IMR-90 (cell line): ENCODE results near the gene AFG1L. TPM values are rescaled to one million over a fixed set of nuclear protein-coding genes. Genes with fewer than 3 reads are reported as not detected.

Experiments used
- ATAC-seq: fragments of 200-7000 bp; cut with Tn5 transposase; 2 replicates; pipeline ENCODE4 v1.9.1; 2020; ENCODE audit warnings: low read depth, mild to moderate bottlenecking, moderate library complexity
- BruUV-seq: library from RNA; stranded (reverse); fragments of 400-500 nt; replicated peaks from 2 replicates; lab custom pipeline; 2021; lab: Mats Ljungman, UMichigan
- CTCF ChIA-PET: fragments of 300-600 bp; formaldehyde crosslinking; extraction: SDS; loops from one replicate; lab custom pipeline; 2021; ENCODE audit warnings: antibody characterized with exemption; lab: Yijun Ruan, JAX
- POLR2A ChIA-PET: fragments of 300-600 bp; sonication (Branson Sonifier 250); formaldehyde crosslinking; loops from one replicate; lab custom pipeline; 2022; ENCODE audit warnings: antibody characterized with exemption; ENCODE audit not compliant: unreplicated experiment; lab: Charles Lee
- DNase-seq: peaks from one replicate; pipeline ENCODE4 v3.0.0; 2013
- H2AFZ ChIP-seq: replicated peaks from 2 replicates; pipeline ENCODE3; 2013; ENCODE audit warnings: low read length, mild to moderate bottlenecking; ENCODE audit not compliant: poor library complexity
- H2AK5ac ChIP-seq: 2 replicates; pipeline ENCODE4 v1.6.1; 2013; ENCODE audit warnings: low read depth, low read length, inconsistent platforms
- H2AK9ac ChIP-seq: replicated peaks from 2 replicates; pipeline ENCODE3; 2013; ENCODE audit warnings: mild to moderate bottlenecking, low read depth, low read length, moderate library complexity; ENCODE audit not compliant: poor library complexity
- H2BK120ac ChIP-seq: 2 replicates; pipeline ENCODE4 v1.6.1; 2013; ENCODE audit warnings: low read depth, low read length, inconsistent platforms
- H2BK15ac ChIP-seq: 3 replicates; pipeline ENCODE4 v1.6.1; 2013; ENCODE audit warnings: low read depth, low read length, inconsistent platforms
- H2BK20ac ChIP-seq: 2 replicates; pipeline ENCODE4 v1.6.1; 2013; ENCODE audit warnings: low read depth, mild to moderate bottlenecking, inconsistent platforms, low read length, moderate library complexity
- H2BK5ac ChIP-seq: 2 replicates; pipeline ENCODE4 v1.6.1; 2013; ENCODE audit warnings: mild to moderate bottlenecking, low read depth, low read length, inconsistent platforms; ENCODE audit not compliant: poor library complexity, severe bottlenecking
- H3K14ac ChIP-seq: replicated peaks from 2 replicates; pipeline ENCODE4 v1.6.1; 2013; ENCODE audit warnings: low read depth, low read length, inconsistent platforms
- H3K18ac ChIP-seq: 2 replicates; pipeline ENCODE4 v1.6.1; 2013; ENCODE audit warnings: low read depth, low read length, control low read depth
- H3K23ac ChIP-seq: 2 replicates; pipeline ENCODE4 v1.6.1; 2013; ENCODE audit warnings: low read depth, low read length, inconsistent platforms
- H3K27ac ChIP-seq: 2 replicates; pipeline ENCODE4 v1.5.1; 2013; ENCODE audit warnings: mild to moderate bottlenecking, control low read depth, low read length; ENCODE audit not compliant: insufficient read depth
- H3K27me3 ChIP-seq: 2 replicates; pipeline ENCODE4 v1.6.1; 2013; ENCODE audit warnings: low read length; ENCODE audit not compliant: control insufficient read depth, insufficient read depth
- H3K36me3 ChIP-seq: 2 replicates; pipeline ENCODE4 v1.6.1; 2013; ENCODE audit warnings: low read length, mixed read lengths; ENCODE audit not compliant: control insufficient read depth, insufficient read depth
- H3K4ac ChIP-seq: 2 replicates; pipeline ENCODE4 v1.6.1; 2013; ENCODE audit warnings: low read depth, low read length, inconsistent platforms
- H3K4me1 ChIP-seq: 2 replicates; pipeline ENCODE4 v1.6.1; 2013; ENCODE audit warnings: low read length, mixed read lengths; ENCODE audit not compliant: control insufficient read depth, insufficient read depth
- H3K4me2 ChIP-seq: 2 replicates; pipeline ENCODE4 v1.6.1; 2013; ENCODE audit warnings: low read depth, mild to moderate bottlenecking, control low read depth, low read length, moderate library complexity
- H3K4me3 ChIP-seq: 2 replicates; pipeline ENCODE4 v1.5.1; 2013; ENCODE audit warnings: low read depth, mild to moderate bottlenecking, control low read depth, low read length, moderate library complexity; ENCODE audit not compliant: insufficient read depth
- H3K56ac ChIP-seq: 2 replicates; pipeline ENCODE4 v1.6.1; 2013; ENCODE audit warnings: low read length, inconsistent platforms; ENCODE audit not compliant: insufficient read depth; ENCODE audit errors: extremely low read depth
- H3K79me1 ChIP-seq, 2 experiments: 2 replicates each; pipeline ENCODE4 v1.6.1; 2013; ENCODE audit warnings: low read length in 2 of 2, inconsistent platforms in 1 of 2, low read depth in 1 of 2
- H3K9ac ChIP-seq: 2 replicates; pipeline ENCODE4 v1.6.1; 2013; ENCODE audit warnings: low read depth, low read length, control low read depth
- H3K9me1 ChIP-seq: 2 replicates; pipeline ENCODE4 v1.6.1; 2013; ENCODE audit warnings: low read length, inconsistent platforms; ENCODE audit not compliant: insufficient read depth
- H3K9me3 ChIP-seq: 2 replicates; pipeline ENCODE4 v1.6.1; 2013; ENCODE audit warnings: low read length; ENCODE audit not compliant: control insufficient read depth, insufficient read depth
- H4K20me1 ChIP-seq: 2 replicates; pipeline ENCODE4 v1.6.1; 2013; ENCODE audit warnings: low read length, inconsistent platforms; ENCODE audit not compliant: insufficient read depth
- H4K5ac ChIP-seq: 2 replicates; pipeline ENCODE4 v1.6.1; 2013; ENCODE audit warnings: mild to moderate bottlenecking, low read depth, low read length, control low read depth
- H4K8ac ChIP-seq, 2 experiments: 2 replicates each; pipeline ENCODE4 v1.6.1; 2013; ENCODE audit warnings: low read depth in 2 of 2, low read length in 2 of 2, control low read depth in 1 of 2, inconsistent platforms in 1 of 2
- H4K91ac ChIP-seq: 2 replicates; pipeline ENCODE4 v1.6.1; 2013; ENCODE audit warnings: low read depth, low read length, inconsistent platforms; ENCODE audit not compliant: insufficient read depth
- CHD1 ChIP-seq: IDR thresholded peaks from 2 replicates; pipeline ENCODE4 v1.6.1; 2012; ENCODE audit warnings: low read depth, low read length, improper control_type of control experiment
- RFX5 ChIP-seq: IDR thresholded peaks from 2 replicates; pipeline ENCODE4 v1.8.0; 2012; ENCODE audit warnings: low read depth, mild to moderate bottlenecking, low read length, moderate library complexity
- WGBS, 2 experiments: methylation state at CpG; one replicate each; pipeline versions ENCODE4 v1.1.5 to v1.1.7; 2013; ENCODE audit warnings: missing lambda C conversion rate in 2 of 2; ENCODE audit not compliant: insufficient read length in 1 of 2; ENCODE audit errors: extremely low coverage in 2 of 2; 5-methylcytosine and 5-hydroxymethylcytosine counted together
- dilution Hi-C: fragments of 300-500 bp; cut with HindIII; formaldehyde crosslinking; loops from one replicate; pipeline ENCODE4 v1.14.3; 2018; ENCODE audit warnings: low sequenced_read_pairs; ENCODE audit not compliant: unreplicated experiment
- in situ Hi-C: fragments of 300-500 bp; cut with MboI; formaldehyde crosslinking; loops from 3 replicates; pipeline ENCODE4 v1.14.3; 2019; ENCODE audit warnings: low sequenced_read_pairs, inconsistent platforms, mixed read lengths
- intact Hi-C: fragments of 100-400 bp; cut with micrococcal nuclease; formaldehyde crosslinking; loops from 2 replicates; pipeline ENCODE4 v1.10.0; 2022
- polyA plus RNA-seq, 3 experiments: library from polyadenylated mRNA; depleted of rRNA; stranded (reverse); fragments of >200 nt; gene quantifications; 2 replicates each; pipeline ENCODE4 v1.2.3, GENCODE V29; 2012; ENCODE audit warnings: low replicate concordance in 1 of 3
- total RNA-seq: library from RNA; depleted of rRNA; stranded (reverse); fragments of >200 nt; gene quantifications from 2 replicates; pipeline ENCODE4 v1.2.3, GENCODE V29; 2012

Gene AFG1L
- total and polyA plus RNA-seq, 2 of the 4 experiments (the other 2 are of a cell fraction): 1.0 to 2.0 TPM

GRCh38 chr6:108453601-108454185, 158.8 kb downstream of the AFG1L start:
- Histone ChIP-seq H3K36me3 (no peaks in the 10 kb centered on the region), H3K4me3 (no peak overlapping the region), H3K4ac (0 out of 2 replicates have a peak overlapping the region, but pooled peaks have one; percentile 48), H2BK20ac (no peak overlapping the region), H3K9me1 (no peaks in the 10 kb centered on the region), H3K27me3 (no peaks in the 10 kb centered on the region), H4K5ac (no peak overlapping the region), H3K18ac (no peak overlapping the region), H2BK15ac (no peak overlapping the region; the same call in 2 of the 3 replicates), H4K91ac (no peak overlapping the region), H2BK5ac (no peak overlapping the region), H4K8ac (peak overlapping the region in 1 of 2 experiments; percentile 85; a peak in 1 of 4 replicates), H3K9ac (no peak overlapping the region), H3K4me2 (peak overlapping the region; percentile 58; the same call in 1 of the 2 replicates), H2AK9ac (no peak overlapping the region), H4K20me1 (no peaks in the 10 kb centered on the region), H3K56ac (no peak overlapping the region), H3K79me1 (no peaks in the 10 kb centered on the region), H2BK120ac (no peak overlapping the region; the same call in 1 of the 2 replicates), H2AFZ (peak overlapping the region; percentile 48), H3K27ac (no peak overlapping the region), H3K4me1 (no peaks in the 10 kb centered on the region), H3K14ac (no peak overlapping the region; the same call in 1 of the 2 replicates), H2AK5ac (no peak overlapping the region), H3K23ac (no peak overlapping the region), H3K9me3 (no peaks in the 10 kb centered on the region)
- peak; percentile 79 for ATAC-seq
- WGBS, 2 experiments: 72% methylated on average over 2 of the region's 3 CpGs; no CpG with 5 or more reads in 1 of the 2 experiments
- ChIA-PET CTCF (interaction anchor here (0.6 kb wide), 2 partner anchors 236 to 303 kb away, joined by 6 to 7 read pairs; no protein-coding TSS in a partner anchor), POLR2A (no interaction called here)
- dilution Hi-C loops (no loop called here), in situ Hi-C loops (no loop called here), intact Hi-C loops (no loop called here)
- DNase-seq: peak; percentile 78
- TF ChIP-seq CHD1 (no peak), RFX5 (no peak)
- BruUV-seq: no TSS peak
